VCaP (cell line): Measurements from ENCODE around the gene LMBR1.
"Not testable (repeated sequence)": the region's sequence is repeated elsewhere in the genome, so short reads cannot be mapped to it uniquely, and the experiment has no call there.

ENCODE experiments used
- H3K27ac ChIP-seq: fragments of 450-650 bp; 2 replicates; pipeline ENCODE4 v1.5.1; 2017
- CTCF ChIP-seq: fragments of 450-650 bp; conservative IDR thresholded peaks from 2 replicates; pipeline ENCODE4 v1.5.1; 2017; ENCODE audit warnings: mild to moderate bottlenecking, moderate library complexity

Gene LMBR1

GRCh38 chr7:156725936-156726335 lies 167.0 kb downstream of the LMBR1 start:
- no peak for TF ChIP-seq CTCF
- peak overlapping the region; percentile 38 for H3K27ac ChIP-seq

- peak overlapping the region; percentile 38 for H3K27ac ChIP-seq
Observed at GRCh38 chr7:156725073-156725472, 167.9 kb downstream of the LMBR1 start.

GRCh38 chr7:156722043-156722826 lies 170.7 kb downstream of the LMBR1 start:
- TF ChIP-seq CTCF, result no peak
- H3K27ac ChIP-seq, result no peak overlapping the region

More at GRCh38 chr7:156725073-156725472, 167.9 kb downstream of the LMBR1 start:
- TF ChIP-seq CTCF, result no peak

GRCh38 chr7:156703773-156704482 lies 189.1 kb downstream of the LMBR1 start:
- H3K27ac ChIP-seq, result peak overlapping the region; percentile 37; the same call in 1 of the 2 replicates
- no peak for TF ChIP-seq CTCF

- no peak overlapping the region; the same call in 1 of the 2 replicates for H3K27ac ChIP-seq
- TF ChIP-seq CTCF, result no peak
Observed at GRCh38 chr7:156703209-156703608, 189.8 kb downstream of the LMBR1 start.

- H3K27ac ChIP-seq, result no peak overlapping the region
- no peak for TF ChIP-seq CTCF
Observed at GRCh38 chr7:156702399-156702798, 190.6 kb downstream of the LMBR1 start.

- not testable (repeated sequence) for H3K27ac ChIP-seq
Observed at GRCh38 chr7:156701787-156702186, 191.2 kb downstream of the LMBR1 start.

GRCh38 chr7:156698512-156698911 lies 194.5 kb downstream of the LMBR1 start:
- not testable (repeated sequence) for H3K27ac ChIP-seq

- not testable (repeated sequence) for H3K27ac ChIP-seq
Observed at GRCh38 chr7:156697283-156697682, 195.7 kb downstream of the LMBR1 start.
